Hypothalamus (tissue), 51 donors: Measurements from ENCODE around the gene PHAF1.
"Not testable (repeated sequence)": the region's sequence is repeated elsewhere in the genome, so short reads cannot be mapped to it uniquely, and the experiment has no call there.

Experiments
- DNase-seq, 51 donors: peaks; one replicate each; lab custom pipeline; 2025; lab: John Stamatoyannopoulos, UW

Gene PHAF1

GRCh38 chr16:67104061-67104460, 5.7 kb upstream of the PHAF1 start:
- peak in 2 of 51 donors; percentile 1 to 4 for DNase-seq

GRCh38 chr16:67104845-67105244, 4.9 kb upstream of the PHAF1 start:
- DNase-seq: no peak

GRCh38 chr16:67105246-67105645, 4.5 kb upstream of the PHAF1 start:
- DNase-seq: no peak

- DNase-seq: no peak
Measured at GRCh38 chr16:67105881-67106280, 3.9 kb upstream of the PHAF1 start.

- no peak for DNase-seq
Measured at GRCh38 chr16:67108489-67108888, 1.3 kb upstream of the PHAF1 start.

GRCh38 chr16:67108931-67109406, 772 bp upstream of the PHAF1 start:
- no peak for DNase-seq

- no peak for DNase-seq
Measured at GRCh38 chr16:67111951-67112444, 2.3 kb downstream of the PHAF1 start.

- DNase-seq: no peak
Measured at GRCh38 chr16:67112591-67113399, 3.1 kb downstream of the PHAF1 start.

GRCh38 chr16:67114793-67115192, 5.1 kb downstream of the PHAF1 start:
- no peak for DNase-seq

GRCh38 chr16:67115639-67116038, 5.9 kb downstream of the PHAF1 start:
- no peak for DNase-seq

- peak in 7 of 51 donors; percentile 5 to 48 (median 19) for DNase-seq
Measured at GRCh38 chr16:67116388-67117311, 6.9 kb downstream of the PHAF1 start.

GRCh38 chr16:67117716-67118115, 8.0 kb downstream of the PHAF1 start:
- no peak for DNase-seq

GRCh38 chr16:67120025-67120424, 10.3 kb downstream of the PHAF1 start:
- DNase-seq: no peak

- DNase-seq: not testable (repeated sequence)
Measured at GRCh38 chr16:67122799-67123198, 13.1 kb downstream of the PHAF1 start.

GRCh38 chr16:67128417-67128816, 18.7 kb downstream of the PHAF1 start:
- DNase-seq: no peak

- DNase-seq: no peak
Measured at GRCh38 chr16:67128887-67129286, 19.1 kb downstream of the PHAF1 start.

- peak in 14 of 51 donors; percentile 2 to 58 (median 18) for DNase-seq
Measured at GRCh38 chr16:67129422-67129821, 19.7 kb downstream of the PHAF1 start.

GRCh38 chr16:67137605-67138004, 27.9 kb downstream of the PHAF1 start:
- no peak for DNase-seq

- DNase-seq: no peak
Measured at GRCh38 chr16:67141391-67141790, 31.6 kb downstream of the PHAF1 start.

GRCh38 chr16:67142342-67142741, 32.6 kb downstream of the PHAF1 start:
- DNase-seq: no peak

- no peak for DNase-seq
Measured at GRCh38 chr16:67144943-67145342, 35.2 kb downstream of the PHAF1 start.
